Ishikawa (cell line): Measurements from ENCODE around the gene ATP6V0B.

ENCODE experiments used
- EGR1 ChIP-seq: IDR thresholded peaks from 2 replicates; pipeline ENCODE4 v1.6.1; 2012
- RAD21 ChIP-seq: IDR thresholded peaks from 2 replicates; pipeline ENCODE4 v1.6.1; 2012; ENCODE audit warnings: low read depth
- TEAD4 ChIP-seq: IDR thresholded peaks from 2 replicates; pipeline ENCODE4 v1.6.1; 2012

GRCh38 chr1:43991476-43992231 lies 16.9 kb downstream of the ATP6V0B start, which contains the start of gene CCDC24:
- TF ChIP-seq RAD21 (no peak; the same call in 1 of the 2 replicates), EGR1 (no peak), TEAD4 (no peak)
